ENCODE results near the gene ALPP.
"Not testable (repeated sequence)": the region's sequence is repeated elsewhere in the genome, so short reads cannot be mapped to it uniquely, and the experiment has no call there.

The ALPP gene

DNA sequence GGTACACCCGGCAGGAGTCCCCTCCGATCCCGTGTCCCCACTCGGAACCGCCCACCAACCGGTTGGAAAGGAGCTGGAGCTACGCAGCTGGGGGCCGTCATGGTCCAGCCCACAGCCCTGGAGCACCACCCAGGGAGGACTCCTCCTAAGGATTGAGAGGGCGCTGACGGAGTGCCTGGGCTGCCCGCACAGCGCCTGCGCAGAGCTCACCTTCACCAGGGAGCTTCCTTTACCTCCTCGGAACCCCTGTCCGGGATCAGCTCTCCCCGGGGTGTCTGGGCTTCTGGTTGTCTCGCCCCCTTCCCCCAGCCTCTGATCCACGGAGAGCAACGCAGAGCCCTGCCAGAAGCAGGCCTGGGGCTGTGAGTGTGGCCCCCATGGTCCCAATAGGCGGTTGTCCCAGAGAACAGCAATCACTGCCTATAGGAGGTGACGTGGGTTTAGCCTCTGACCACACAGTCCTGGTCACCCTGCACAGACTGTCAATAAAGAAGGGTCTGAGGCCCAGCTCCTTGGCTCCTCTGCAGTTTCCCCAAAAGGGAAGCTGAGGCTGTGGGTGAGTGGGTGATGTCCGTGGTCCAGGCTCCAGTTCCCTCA is 42.7 kb downstream of the ALPP start:
- no peaks in the 10 kb centered on the region for H3K9me3 ChIP-seq (ENCODE audit: insufficient read depth, low read depth, low read length)
- H3K27ac ChIP-seq (ENCODE audit: low read depth, low read length), result peak overlapping the region; percentile 98; the same call in 1 of the 2 replicates
- H3K36me3 ChIP-seq (ENCODE audit: insufficient read depth, low read length), result peaks cover 18% of the 10 kb centered on the region; the same call in 1 of the 2 replicates
- peak overlapping the region; percentile 75 for H3K4me3 ChIP-seq (ENCODE audit: low read length)
- peaks cover 44% of the 10 kb centered on the region for H3K4me1 ChIP-seq (ENCODE audit: insufficient read depth, low read length)
- WGBS, result 23% methylated on average over 22 of the region's 22 CpGs
- peaks cover 56% of the 10 kb centered on the region for H3K27me3 ChIP-seq (ENCODE audit: insufficient read depth, low read length)
- peak overlapping the region; percentile 77 for H3K9ac ChIP-seq (ENCODE audit: low read depth, low read length)

DNA sequence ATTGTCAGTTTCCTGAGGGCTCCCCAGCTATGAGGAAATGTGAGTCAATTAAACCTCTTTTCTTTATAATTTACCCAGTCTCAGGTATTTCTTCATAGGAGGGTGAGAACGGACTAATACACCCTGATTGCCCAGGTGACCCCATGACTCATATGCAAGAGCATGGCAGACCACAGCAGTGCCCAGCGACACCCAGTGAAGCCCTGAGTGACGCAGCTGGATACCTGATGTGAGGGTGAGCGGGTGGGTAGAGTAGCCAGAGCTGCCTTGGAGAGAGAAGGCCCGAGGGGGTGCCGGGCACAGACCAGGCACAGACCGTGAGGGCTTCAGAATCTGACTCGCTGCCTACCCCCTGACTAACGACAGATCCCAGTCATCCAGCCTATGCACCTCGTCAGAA is 43.5 kb downstream of the ALPP start:
- peaks cover 46% of the 10 kb centered on the region for H3K4me1 ChIP-seq (ENCODE audit: insufficient read depth, low read length)
- H3K9me3 ChIP-seq (ENCODE audit: insufficient read depth, low read depth, low read length), result no peaks in the 10 kb centered on the region
- no peak overlapping the region for H3K4me3 ChIP-seq (ENCODE audit: low read length)
- peaks cover 11% of the 10 kb centered on the region; the same call in 1 of the 2 replicates for H3K36me3 ChIP-seq (ENCODE audit: insufficient read depth, low read length)
- H3K27me3 ChIP-seq (ENCODE audit: insufficient read depth, low read length), result peaks cover 56% of the 10 kb centered on the region
- peak overlapping the region; percentile 57; the same call in 1 of the 2 replicates for H3K9ac ChIP-seq (ENCODE audit: low read depth, low read length)
- 88% methylated on average over 10 of the region's 10 CpGs for WGBS
- peak overlapping the region; percentile 98; the same call in 1 of the 2 replicates for H3K27ac ChIP-seq (ENCODE audit: low read depth, low read length)

DNA sequence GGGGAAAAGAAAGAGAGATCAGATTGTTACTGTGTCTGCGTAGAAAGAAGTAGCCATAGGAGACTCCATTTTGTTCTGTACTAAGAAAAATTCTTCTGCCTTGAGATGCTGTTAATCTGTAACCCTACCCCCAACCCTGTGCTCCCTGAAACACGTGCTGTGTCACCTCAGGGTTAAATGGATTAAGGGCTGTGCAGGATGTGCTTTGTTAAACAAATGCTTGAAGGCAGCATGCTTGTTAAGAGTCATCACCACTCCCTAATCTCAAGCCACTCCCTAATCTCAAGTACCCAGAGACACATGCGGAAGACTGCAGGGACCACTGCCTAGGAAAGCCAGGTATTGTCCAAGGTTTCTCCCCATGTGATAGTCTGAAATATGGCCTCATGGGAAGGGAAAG is 44.4 kb downstream of the ALPP start:
- 50% methylated on average over 1 of the region's 3 CpGs for WGBS
- H3K27me3 ChIP-seq (ENCODE audit: insufficient read depth, low read length), result peaks cover 47% of the 10 kb centered on the region
- H3K4me1 ChIP-seq (ENCODE audit: insufficient read depth, low read length), result peaks cover 46% of the 10 kb centered on the region
- H3K36me3 ChIP-seq (ENCODE audit: insufficient read depth, low read length); H3K9me3 ChIP-seq (ENCODE audit: insufficient read depth, low read depth, low read length): not testable (repeated sequence)
- H3K27ac ChIP-seq (ENCODE audit: low read depth, low read length), result peak overlapping the region; percentile 98; the same call in 1 of the 2 replicates
- H3K9ac ChIP-seq (ENCODE audit: low read depth, low read length), result peak overlapping the region; percentile 71
- peak overlapping the region; percentile 11; the same call in 1 of the 2 replicates for H3K4me3 ChIP-seq (ENCODE audit: low read length)

DNA sequence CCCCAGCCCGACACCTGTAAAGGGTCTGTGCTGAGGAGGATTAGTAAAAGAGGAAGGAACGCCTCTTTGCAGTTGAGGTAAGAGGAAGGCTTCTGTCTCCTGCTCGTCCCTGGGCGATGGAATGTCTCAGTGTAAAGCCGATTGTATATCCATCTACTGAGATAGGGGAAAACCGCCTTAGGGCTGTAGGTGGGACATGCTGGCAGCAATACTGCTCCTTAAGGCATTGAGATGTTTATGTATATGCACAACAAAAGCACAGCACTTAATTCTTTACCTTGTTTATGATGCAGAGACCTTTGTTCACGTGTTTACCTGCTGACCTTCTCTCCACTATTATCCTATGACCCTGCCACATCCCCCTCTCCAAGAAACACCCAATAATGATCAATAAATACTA is 44.9 kb downstream of the ALPP start:
- Histone ChIP-seq H3K4me3 (ENCODE audit: low read length) (0 out of 2 replicates have a peak overlapping the region, but pooled peaks have one; percentile 31), H3K27me3 (ENCODE audit: insufficient read depth, low read length) (peaks cover 43% of the 10 kb centered on the region), H3K4me1 (ENCODE audit: insufficient read depth, low read length) (peaks cover 44% of the 10 kb centered on the region), H3K9ac (ENCODE audit: low read depth, low read length) (peak overlapping the region; percentile 84; the same call in 1 of the 2 replicates), H3K27ac (ENCODE audit: low read depth, low read length) (peak overlapping the region; percentile 99; the same call in 1 of the 2 replicates)
- not testable (repeated sequence) for H3K9me3 ChIP-seq (ENCODE audit: insufficient read depth, low read depth, low read length); H3K36me3 ChIP-seq (ENCODE audit: insufficient read depth, low read length)
- WGBS, result 3% methylated on average over 6 of the region's 7 CpGs

DNA sequence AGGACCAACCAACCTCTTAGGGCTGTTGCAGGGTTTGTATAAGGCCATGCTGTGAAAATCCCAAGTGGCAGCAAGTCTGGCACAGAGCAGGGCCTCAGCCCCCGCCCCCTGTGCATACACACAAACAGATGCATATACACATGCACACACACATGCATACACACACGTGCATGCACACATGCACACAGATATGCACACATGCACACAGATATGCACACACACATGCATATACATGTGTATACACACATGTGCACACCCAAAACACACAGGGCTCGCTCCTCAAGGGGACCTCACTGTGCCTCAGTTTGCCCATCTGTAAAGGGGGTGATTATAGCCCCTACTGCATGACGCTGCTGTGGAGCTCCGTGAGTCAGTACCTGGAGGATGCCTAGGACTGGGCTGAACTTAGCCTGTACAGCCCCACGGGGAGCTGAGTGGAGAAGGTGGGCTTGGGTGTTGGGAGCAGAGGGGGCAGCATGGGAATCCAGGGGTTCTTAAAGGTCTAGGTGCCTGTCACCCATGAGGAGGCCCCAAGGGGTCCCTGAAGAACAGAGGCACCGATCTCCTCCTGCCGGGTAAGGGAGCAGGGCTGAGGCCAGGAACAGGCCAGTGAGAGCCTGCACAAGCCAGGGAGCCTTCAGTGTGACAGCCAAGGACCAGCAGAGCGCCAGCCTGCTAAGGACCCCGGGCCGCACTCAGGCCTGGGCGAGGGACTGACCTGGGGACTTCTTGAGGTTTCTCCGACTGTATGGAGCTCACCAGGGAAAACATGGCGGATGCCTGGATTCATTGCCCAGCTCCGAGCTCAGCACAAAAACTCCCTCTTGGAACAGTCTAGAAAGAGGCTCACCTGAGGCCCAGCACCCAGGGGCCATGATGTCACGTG is 53.4 kb downstream of the ALPP start:
- 90% methylated on average over 16 of the region's 16 CpGs for WGBS
- H3K27me3 ChIP-seq (ENCODE audit: insufficient read depth, low read length), result no peaks in the 10 kb centered on the region
- H3K4me1 ChIP-seq (ENCODE audit: insufficient read depth, low read length), result 0 out of 2 replicates have a peak, but pooled peaks cover 3% of the 10 kb centered on the region
- H3K4me3 ChIP-seq (ENCODE audit: low read length), result no peak overlapping the region
- H3K9ac ChIP-seq (ENCODE audit: low read depth, low read length), result no peak overlapping the region
- H3K36me3 ChIP-seq (ENCODE audit: insufficient read depth, low read length), result no peaks in the 10 kb centered on the region
- no peaks in the 10 kb centered on the region for H3K9me3 ChIP-seq (ENCODE audit: insufficient read depth, low read depth, low read length)
- H3K27ac ChIP-seq (ENCODE audit: low read depth, low read length), result no peak overlapping the region; the same call in 1 of the 2 replicates

Data from HUES64 (cell line).